Measurements from ENCODE around the gene PFDN6.
A peak's percentile ranks its signal among the peaks of the same experiment; 100 is the strongest.
"Not testable (repeated sequence)": the region's sequence is repeated elsewhere in the genome, so short reads cannot be mapped to it uniquely, and the experiment has no call there.

Gene PFDN6

DNA sequence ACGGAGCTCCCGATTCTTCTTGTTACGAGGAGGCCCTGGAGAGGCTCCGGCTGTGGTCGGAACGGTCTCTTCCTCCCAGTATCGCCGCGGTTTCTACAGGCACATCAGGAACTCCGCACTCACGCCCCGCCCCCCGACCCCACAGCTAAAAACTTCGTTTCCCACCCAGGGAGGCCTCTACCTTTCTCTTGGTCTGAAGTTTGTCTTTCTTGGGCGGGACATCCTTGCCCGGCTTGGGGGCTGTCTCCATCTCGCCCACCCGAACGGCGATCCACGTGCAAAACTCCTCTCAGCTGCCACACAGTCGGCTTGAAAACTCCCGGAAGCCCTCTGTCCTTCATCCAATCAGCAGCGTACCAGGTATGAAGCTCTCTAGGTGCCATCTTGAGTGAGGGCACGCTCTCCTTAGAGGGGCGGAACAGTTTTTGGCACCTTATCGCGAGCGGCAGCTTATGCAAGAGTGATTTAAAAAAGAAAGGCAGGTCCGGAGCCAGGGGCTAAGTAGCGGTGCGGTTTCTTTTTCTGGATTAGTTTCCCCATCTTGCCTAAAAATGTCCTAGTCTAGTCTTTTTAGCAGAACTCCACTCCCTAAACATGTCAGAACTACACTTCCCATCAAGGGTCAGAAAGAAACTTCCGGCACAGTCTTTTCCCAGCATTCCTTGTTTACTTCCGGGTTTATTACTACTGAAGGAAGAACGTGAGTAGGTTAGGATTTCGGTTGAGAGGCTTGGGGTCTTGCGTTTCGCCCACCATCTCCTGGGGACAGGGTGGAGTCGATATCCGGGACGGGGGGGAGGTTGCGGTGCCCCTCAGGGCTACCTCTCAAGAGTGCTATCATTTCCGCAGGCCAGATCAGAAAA, at the start of gene PFDN6, which contains the start of gene WDR46:
Gene PFDN6 (plus strand): TSS at position 681 of the 863 bp plus-strand sequence. CDS start 256 bp downstream, outside the sequence.
Gene WDR46 (minus strand): TSS at position 319 of the 863 bp plus-strand sequence. CDS start 69 bp downstream, at position 250.
- DNase-seq (ENCODE audit: low read depth): peak; percentile 80

DNA sequence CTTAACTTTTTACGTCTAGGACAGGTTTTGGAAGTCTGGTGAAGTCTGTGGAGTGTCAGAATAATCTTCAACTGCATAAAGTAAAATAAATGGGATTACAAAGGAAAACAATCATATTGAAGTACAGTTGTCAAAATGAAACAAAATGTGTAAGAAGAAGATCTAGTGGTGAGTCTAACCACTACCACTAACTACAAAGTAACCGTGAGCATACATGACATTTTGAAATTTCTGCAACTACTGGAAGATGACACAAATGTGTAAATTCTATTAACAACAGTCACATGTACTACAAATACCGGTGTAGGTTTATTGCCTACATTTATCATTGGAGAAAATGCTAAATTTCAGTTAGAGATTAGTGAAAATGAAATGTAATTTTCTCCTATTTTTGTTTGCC, 47.4 kb upstream of the PFDN6 start:
- DNase-seq (ENCODE audit: low read depth): no peak

DNA sequence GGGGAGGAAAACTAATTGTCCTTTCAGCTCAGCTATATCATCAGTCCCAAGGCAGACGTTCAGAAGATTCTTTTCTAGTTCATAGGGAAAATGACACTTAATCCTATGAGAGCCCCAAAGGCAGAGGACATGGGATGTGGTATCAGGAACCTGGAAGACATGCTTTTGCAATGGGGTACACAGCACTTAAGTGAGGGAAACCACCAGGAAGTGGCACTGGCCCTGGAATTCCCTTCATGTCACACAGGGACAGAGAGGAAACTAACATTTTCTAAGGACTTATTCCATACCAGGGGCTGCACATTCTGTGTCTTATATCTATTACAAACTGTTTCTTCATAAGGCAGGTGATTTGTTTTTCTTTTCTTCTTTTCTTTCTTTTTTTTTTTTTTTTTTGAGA, 45.9 kb upstream of the PFDN6 start:
- no peak for DNase-seq (ENCODE audit: low read depth)

DNA sequence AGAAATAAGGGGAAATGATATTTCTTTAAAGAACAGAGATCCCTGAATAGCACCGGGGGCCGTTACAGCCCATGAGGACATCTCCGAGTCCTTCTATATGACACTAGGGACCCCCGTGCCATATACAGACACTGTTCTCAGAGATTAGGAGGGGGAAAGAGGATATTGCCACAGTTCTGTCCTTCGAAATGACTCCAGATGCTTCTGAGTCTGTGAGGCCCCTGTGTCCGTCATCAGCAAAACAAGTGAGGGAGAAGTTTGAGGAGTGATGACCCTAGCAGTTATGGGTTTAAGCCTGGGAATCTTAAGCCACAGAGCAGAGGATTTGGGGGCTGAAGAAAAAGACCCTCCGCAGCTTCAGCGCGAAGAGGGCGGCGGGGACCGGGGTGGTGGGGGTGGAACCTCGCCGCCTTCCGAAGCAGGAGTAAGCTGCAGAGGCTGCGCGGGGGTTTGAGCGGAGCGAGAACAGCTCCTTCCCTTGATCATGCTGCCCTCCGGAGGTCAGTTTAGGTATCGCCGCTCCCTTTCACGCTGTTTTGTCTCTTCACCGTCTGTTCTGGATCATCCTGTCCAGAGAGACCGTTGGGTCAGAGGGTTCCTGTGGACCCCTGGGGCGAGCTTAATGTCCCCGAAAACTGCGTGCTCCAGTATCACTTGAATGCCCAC, 41.3 kb upstream of the PFDN6 start:
- DNase-seq (ENCODE audit: low read depth): peak; percentile 71

DNA sequence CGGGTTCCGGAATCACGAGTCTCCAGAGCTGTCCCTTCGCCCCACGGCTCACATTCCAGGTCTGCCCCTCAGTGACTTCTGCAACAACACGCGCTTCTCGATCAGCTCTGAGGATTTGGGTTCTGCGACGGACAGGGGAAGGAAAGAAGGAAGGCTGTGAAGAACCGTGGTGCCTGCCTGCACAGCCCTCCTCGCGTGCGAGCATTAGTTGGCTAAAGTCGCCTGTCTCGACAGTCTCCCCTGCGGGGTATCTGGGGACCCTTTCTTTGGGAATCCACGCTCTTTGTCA, 40.8 kb upstream of the PFDN6 start:
- DNase-seq (ENCODE audit: low read depth): no peak

DNA sequence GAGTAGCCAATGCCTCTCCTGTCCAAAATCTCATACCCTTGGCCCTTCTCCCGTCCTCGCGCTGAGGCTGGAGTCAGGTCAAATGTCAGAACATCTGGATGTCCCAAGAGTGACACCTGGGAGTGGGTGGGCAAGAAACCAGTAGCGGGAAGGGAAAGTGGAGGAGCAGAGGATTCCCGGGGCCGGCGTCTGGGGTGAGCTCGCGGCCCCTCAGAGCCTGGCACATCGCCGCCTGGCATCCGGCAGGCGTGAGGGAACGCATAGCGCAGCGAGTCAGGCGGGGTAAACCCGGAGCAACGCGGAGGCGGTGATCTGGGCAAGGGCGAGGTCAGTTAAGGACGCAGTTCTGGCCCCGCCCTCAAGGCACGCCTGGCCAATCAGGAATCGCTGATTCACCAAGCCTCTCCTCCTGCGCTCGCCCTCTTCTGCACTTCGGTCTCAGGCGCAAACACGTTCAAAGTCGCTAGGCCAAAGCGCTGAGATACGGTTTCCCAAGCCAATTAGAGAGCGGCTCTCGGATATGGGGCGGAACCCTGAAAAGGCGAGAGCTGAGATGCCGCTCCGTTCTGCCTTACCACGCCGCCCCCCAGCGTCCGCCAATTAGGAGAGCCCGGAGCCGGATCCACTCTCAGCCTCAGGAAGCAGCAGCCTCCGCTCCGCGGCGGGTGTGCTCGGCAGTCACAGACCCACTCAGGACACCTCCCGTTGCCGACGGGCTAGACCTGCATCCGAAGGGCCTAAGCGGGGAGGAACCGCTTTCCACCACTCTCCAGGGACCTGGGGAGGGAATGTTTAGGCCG, 40.3 kb upstream of the PFDN6 start:
- DNase-seq (ENCODE audit: low read depth): peak; percentile 99

DNA sequence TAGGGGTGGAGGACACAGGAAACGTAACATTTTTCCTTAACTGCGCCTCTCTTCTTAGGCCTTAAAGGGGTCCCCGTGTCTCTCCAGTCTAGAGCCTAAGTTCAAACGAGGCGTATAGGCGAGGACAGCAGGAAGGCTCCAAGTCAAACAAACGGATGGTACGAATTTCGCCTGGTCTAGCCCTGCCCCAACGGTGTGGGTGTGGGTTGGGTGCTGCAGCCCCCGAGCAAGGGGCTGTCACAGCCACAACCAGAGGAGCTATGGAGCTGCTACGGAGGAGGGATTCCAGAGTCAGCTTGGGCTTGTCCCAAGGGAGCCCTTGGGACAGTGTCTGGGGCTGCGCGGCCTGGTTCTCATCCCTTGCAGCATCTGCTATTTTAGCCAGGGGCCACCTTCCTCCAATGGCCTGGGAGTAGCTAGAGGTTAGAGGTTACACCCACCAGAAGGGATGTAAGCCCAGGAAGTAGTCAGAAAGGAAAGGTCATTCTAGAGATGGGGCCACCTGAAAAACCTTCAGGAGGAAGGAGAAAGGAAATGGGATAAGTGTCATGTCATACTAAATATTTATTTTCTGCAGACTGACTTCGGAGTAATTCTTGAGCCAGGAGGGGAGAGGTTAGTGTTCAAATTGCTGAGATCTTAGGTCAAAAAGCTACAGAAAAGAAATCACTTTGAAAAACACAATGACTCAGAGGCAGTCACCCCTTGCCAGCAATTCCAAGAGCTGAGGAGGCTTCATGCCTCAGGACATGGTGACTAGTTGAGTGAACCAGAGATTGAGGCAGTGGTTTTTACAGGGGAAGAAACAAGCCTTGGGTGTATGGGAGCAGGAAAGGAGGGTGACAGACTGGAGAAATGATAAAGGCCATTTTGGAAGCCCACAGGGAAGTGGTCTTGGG, 39.4 kb upstream of the PFDN6 start:
- DNase-seq (ENCODE audit: low read depth): peak; percentile 72

DNA sequence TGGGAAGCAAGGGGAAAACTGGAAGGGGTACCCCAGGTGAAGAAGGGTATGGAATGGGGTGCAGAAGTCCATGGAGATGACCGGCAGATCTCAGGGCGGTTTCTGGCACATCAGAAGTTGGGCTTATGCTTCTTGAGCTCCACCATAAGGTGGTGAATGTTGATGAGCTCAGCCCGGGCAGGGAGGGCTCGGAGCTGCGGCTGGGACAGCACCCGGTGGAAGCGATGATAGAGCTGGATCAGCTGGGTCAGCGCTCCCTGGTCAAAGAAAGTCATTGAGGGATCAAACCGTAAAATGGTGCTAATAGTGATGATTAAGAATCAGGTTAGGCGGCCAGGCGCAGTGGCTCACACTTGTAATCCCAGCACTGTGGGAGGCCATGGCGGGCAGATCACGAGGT, 38.7 kb upstream of the PFDN6 start:
- no peak for DNase-seq (ENCODE audit: low read depth)

DNA sequence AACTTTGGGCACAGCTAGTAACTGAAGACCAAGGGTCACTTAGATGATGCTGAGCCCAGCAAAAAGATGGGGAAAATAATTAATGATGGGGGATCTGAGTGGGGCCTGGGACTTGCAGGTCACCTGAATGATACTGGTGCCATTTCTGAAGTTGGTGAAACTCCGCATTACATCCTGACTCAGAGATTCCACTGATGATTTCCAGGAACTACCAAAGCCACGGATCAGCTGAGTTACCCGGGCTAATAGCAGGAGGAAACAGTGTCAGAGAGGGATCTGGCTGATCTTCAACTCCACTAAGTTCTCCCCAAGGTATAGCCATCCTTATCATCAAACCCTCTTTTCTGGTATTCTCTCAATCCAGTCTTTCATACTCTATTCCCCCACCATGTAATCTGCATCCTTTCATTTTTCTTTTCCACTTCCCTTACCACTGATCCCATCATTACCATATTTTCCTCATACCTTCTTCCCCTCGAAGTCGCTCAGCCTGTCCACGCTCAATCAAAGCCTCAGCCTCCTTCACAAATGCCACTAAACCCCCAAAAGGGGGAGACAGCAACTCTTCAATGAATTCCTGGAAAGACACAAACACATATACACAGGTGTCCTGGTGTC, 37.9 kb upstream of the PFDN6 start:
- no peak for DNase-seq (ENCODE audit: low read depth)

DNA sequence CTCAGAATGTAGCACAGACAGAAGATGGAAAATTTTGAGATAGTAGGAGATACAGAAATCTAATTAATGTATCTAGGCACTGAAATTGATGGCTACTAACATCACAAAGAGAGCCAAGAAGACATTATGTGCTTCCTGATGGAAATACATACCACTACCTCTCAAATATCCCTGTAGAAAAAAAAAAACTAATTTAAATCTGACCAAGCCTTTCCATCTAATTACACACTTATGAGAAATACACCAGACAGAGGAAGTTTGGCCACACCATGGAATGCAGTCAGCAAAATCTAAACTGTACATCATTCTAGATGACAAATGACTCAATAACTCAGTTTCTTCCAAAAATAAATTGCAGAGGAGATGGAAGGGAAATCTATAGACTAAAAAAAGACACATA, 36.6 kb upstream of the PFDN6 start:
- no peak for DNase-seq (ENCODE audit: low read depth)

DNA sequence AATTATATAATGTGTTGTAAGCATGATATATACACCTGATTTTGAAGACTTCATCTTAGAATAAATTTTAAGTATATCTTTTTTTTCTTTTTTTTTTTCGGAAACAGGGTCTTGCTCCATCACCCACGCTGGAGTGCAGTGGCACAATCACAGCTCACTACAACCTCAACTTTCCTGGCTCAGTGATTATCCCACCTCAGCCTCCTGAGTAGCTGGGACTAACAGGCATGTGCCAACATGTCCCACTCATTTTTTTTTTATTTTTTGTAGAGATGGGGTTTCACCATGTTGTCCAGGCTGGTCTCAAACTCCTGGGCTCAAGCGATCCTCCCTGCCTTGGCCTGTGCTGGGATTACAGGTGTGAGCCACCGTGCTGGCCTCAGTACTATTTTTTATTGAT, 34.8 kb upstream of the PFDN6 start:
- DNase-seq (ENCODE audit: low read depth): no peak

DNA sequence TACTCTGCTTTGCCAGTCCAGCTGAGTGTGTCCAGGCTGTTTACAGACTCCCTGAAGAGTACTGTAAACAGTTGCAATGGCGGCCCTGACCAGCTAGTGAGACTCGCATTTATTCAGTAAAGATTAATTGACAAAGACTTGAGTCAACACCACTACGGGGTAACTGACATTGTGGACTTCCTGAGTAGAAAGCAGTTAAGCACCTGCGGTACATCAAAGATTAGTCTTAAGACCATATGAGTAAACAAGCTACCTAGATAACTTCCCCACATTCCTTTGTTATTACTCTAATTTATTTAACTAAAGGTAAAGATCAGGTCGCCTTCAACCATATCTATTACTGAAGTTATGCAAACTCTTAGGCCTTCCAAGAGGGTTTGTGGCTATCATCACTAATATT, 30.4 kb upstream of the PFDN6 start:
- no peak for DNase-seq (ENCODE audit: low read depth)

DNA sequence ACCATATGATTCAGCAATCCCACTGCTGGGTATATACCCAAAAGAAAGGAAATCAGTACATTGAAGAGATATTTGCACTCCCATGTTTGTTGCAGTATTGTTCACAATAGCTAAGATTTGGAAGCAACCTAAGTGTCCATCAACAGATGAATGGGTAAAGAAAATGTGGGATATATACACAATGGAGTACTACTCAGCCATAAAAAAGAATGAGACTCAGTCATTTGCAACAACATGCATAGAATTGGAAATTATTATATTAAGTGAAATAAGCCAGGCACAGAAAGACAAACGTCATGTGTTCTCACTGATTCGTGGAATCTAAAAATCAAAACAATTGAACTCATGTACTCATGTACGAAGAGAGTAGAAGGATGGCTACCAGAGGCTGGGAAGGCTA, 26.9 kb upstream of the PFDN6 start:
- DNase-seq (ENCODE audit: low read depth): not testable (repeated sequence)

DNA sequence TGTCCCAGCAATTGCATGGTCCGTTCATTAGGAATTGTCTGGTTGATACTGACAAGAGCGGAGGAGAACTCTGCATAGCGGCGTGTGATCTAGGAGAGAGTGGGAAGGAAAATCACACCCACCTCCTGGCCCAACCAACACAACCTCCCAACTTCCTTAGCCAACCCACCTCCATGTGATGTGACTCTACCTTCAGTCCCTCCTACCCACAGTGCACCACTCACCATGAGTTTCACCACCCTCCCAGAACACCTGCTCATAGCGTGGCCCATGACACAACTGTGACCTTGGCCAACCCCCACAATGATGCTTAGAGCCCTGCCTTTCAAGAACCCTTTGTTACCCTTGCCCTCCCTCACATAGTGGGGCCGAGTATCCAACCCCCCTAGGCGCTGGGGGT, 25.4 kb upstream of the PFDN6 start:
- DNase-seq (ENCODE audit: low read depth): no peak

DNA sequence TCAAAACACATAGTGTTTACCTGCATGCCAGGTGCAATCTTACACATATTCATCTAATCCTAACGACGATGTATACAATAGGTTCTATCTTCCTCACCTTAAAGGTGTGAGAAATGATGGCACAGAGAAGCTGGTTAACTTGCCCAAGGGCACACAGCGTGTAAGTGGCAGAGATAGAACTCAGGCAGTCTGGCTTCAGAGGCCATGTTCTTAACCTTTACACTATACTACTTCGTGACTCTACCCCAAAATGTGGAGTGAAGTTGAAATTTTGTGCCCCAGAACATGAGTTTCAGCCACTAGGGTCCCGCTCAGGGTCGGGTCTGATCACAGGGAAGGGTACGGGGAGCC, 18.3 kb upstream of the PFDN6 start:
- no peak for DNase-seq (ENCODE audit: low read depth)

DNA sequence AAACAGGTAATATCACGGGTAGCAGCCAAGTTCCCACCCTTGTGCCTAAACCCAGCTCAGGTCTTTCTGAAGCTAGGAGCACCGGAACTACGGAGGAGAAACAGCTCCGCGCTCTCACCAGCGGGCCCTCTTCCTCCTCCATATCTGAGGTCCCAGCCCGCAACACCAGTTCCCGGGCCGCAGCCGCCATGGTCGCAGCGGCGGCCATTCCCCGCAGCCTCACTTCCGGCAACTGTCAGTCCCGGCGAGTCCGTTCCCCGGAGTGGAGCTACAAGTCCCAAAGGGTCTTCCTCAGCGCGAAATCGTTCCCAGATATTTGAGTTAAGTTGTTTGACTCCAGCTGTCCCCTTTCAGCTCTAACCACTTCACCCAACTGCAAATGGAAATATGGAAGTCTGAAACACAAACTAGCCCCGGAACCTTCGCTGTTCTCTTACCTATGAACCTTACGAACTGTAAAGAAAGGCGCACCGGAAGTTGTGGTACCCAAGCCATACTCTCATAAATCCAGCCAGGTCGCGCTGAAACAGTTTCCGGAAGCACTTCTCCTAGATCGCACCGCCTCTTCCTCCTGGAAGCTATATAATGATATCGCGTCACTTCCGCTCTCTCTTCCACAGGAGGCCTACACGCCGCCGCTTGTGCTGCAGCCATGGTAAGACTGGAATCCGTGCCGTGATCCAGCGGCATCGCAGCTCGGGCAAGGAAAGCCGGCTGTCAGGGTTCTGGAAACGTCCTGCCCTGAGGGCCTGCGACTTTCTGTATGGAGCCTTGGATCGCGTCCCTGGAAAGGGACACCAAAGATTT, 17.7 kb upstream of the PFDN6 start, which contains the start of the genes RPS18 and VPS52:
Gene RPS18 (plus strand): TSS at position 608 of the 807 bp plus-strand sequence. CDS start 45 bp downstream, at position 653.
Gene VPS52 (minus strand): TSS at position 409 of the 807 bp plus-strand sequence. CDS start 201 bp downstream, at position 208.
- DNase-seq (ENCODE audit: low read depth): peak; percentile 98

DNA sequence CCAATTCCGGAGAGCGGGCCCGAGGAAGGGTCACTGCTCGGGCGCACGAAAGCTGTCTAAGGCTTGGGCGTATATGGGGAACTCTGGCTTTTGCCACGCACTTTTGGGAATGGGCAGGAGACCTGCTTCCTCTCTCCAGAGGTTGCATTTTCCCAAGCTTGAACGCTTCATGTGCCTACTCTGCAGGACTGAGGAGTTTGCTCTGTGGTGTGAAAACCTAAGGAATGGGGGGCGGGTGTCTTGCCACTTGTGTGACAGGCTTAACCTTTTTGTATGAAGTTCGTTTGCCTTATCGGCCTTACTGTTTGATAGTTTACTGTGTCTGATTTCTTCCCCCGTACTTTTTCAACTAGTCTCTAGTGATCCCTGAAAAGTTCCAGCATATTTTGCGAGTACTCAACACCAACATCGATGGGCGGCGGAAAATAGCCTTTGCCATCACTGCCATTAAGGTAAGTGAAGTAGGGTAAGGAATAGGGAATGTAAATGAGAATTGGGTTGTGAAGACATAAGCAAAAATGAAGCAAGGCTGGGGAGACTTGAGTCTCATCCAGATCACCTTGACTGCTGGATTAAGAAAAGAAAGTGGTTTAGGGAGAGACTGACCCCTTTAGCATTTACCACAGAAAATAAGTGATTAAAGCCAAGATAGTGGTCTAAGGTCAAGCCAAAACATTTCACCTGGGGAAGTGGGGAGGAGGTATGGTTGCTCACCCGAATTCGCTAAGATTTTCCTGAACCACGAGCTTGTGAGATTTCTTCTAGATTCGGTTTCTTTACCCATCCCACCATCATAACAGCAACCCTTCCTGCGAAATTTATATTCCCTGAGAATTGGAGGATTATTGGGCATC, 16.9 kb upstream of the PFDN6 start:
- DNase-seq (ENCODE audit: low read depth): no peak

DNA sequence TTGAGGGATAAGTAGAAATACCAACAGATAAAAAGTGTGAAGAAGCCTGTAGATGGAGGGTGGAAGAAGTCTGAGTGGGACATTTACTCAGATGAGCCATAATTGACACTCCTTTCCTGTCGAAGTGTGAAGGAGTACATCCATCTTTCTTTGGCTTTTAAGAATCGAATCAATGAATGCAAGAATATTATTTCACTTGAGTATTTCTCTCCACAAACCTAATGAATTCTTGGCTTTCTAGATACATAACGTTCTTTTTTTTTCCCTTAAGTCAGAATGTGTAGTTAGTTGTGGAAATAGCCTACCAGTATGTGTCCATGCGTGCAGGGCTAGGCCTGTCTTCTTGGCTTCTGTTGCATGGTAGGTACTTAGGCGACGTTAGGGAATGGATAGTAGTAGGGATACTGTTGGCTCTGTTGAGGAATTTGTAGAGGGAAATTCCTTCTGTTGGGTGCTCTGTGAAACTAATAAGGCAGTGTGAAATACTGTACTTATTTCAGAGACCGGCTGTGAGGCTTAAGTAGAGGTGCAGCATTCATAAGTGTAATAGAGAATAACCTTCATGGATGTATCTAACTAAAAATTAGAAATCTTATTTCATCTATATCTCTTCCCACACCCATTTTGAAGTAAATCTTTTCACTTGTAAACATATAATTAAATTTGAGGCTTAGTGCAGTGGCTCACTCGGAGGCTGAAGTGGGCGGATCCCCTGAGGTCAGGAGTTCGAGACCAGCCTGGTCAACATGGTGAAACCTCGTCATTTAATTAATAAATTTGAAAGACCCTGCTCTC, 16.1 kb upstream of the PFDN6 start:
- no peak for DNase-seq (ENCODE audit: low read depth)

Measured in GM04504 (cell line).